ENCODE data around the gene IL5.
"Not testable (repeated sequence)": the region's sequence is repeated elsewhere in the genome, so short reads cannot be mapped to it uniquely, and the experiment has no call there.

The IL5 gene

DNA sequence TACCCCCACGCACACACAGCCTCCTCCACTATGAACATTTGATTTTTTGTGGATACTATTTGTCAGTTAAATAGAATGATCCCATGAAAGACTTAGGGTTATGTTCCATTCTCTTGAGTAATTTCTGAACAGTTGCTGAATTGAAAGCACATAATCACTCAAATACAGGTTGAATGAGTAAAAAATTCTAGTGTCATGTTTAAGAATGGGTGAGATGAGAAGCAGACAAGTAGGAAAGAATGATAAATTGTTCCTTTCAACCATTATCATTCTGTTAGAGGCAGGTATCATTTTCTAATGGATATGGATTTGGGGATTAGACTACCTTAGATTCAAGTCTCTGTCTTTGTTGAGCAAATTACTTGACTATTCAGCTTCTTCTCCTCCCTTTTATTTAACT is 32.8 kb upstream of the IL5 start:
- H3K36me3 ChIP-seq (ENCODE audit: low read depth): peaks cover 88% of the 10 kb centered on the region
- no peaks in the 10 kb centered on the region for H3K27me3 ChIP-seq (ENCODE audit: insufficient read depth, poor library complexity, severe bottlenecking)
- H3K4me1 ChIP-seq (ENCODE audit: insufficient read depth, poor library complexity, severe bottlenecking): no peaks in the 10 kb centered on the region
- DNase-seq (ENCODE audit: low spot score): no peak
- no peaks in the 10 kb centered on the region for H3K9me3 ChIP-seq (ENCODE audit: severe bottlenecking)
- TF ChIP-seq, protein P1, sequence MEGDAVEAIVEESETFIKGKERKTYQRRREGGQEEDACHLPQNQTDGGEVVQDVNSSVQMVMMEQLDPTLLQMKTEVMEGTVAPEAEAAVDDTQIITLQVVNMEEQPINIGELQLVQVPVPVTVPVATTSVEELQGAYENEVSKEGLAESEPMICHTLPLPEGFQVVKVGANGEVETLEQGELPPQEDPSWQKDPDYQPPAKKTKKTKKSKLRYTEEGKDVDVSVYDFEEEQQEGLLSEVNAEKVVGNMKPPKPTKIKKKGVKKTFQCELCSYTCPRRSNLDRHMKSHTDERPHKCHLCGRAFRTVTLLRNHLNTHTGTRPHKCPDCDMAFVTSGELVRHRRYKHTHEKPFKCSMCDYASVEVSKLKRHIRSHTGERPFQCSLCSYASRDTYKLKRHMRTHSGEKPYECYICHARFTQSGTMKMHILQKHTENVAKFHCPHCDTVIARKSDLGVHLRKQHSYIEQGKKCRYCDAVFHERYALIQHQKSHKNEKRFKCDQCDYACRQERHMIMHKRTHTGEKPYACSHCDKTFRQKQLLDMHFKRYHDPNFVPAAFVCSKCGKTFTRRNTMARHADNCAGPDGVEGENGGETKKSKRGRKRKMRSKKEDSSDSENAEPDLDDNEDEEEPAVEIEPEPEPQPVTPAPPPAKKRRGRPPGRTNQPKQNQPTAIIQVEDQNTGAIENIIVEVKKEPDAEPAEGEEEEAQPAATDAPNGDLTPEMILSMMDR (IDR thresholded peaks at IDR 0.05; ENCODE audit: poor library complexity, severe bottlenecking): no peak
- no peak overlapping the region for H3K4me3 ChIP-seq (ENCODE audit: severe bottlenecking)
- ATAC-seq (ENCODE audit: low read depth): no peak
- no peak overlapping the region for H3K27ac ChIP-seq (ENCODE audit: poor library complexity, severe bottlenecking)

DNA sequence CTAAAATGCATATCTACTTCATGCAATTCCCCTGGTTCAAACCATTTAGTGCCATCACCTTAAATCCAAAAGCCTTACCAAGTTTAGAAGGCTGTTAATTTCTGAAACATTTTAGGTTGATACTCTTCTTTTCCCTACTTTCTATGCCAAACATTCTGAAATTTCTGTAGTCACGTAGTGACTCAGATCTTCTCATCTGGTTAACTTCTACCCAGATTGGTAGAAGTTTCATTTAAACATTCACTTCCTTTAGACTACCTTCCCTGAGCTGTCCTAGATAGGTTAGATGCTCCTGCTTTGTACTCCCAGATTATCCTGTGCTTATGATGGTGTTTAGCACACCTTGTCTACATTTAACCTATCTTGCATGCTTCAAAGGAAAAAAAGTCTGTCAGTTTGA is 23.3 kb upstream of the IL5 start:
- Histone ChIP-seq H3K36me3 (ENCODE audit: low read depth) (peaks cover 97% of the 10 kb centered on the region), H3K4me3 (ENCODE audit: severe bottlenecking) (no peak overlapping the region), H3K4me1 (ENCODE audit: insufficient read depth, poor library complexity, severe bottlenecking) (no peaks in the 10 kb centered on the region), H3K27ac (ENCODE audit: poor library complexity, severe bottlenecking) (no peak overlapping the region), H3K9me3 (ENCODE audit: severe bottlenecking) (no peaks in the 10 kb centered on the region), H3K27me3 (ENCODE audit: insufficient read depth, poor library complexity, severe bottlenecking) (no peaks in the 10 kb centered on the region)
- TF ChIP-seq, protein P1 (IDR thresholded peaks at IDR 0.05; ENCODE audit: poor library complexity, severe bottlenecking): no peak
- ATAC-seq (ENCODE audit: low read depth) (no peak), DNase-seq (ENCODE audit: low spot score) (no peak)

DNA sequence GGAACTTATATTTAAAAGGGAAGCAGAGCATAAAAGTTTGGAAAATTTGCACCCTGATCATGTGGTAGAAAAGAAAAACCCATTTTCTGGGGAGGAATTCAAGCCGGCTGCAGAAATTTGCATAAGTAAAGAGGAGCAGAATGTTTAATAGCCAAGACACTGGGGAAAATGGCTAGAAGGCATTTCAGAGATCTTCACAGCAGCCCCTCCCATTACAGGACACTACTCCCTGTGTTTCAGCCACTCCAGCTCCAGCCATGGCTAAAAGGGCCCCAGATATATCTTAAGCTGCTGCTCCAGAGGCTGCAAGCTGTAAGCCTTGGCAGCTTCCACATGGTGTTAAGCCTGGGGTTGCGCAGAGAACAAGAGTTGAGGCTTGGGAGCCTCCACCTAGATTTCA is 21.2 kb upstream of the IL5 start:
- DNase-seq (ENCODE audit: low spot score); ATAC-seq (ENCODE audit: low read depth); H3K4me1 ChIP-seq (ENCODE audit: insufficient read depth, poor library complexity, severe bottlenecking); H3K9me3 ChIP-seq (ENCODE audit: severe bottlenecking); H3K27ac ChIP-seq (ENCODE audit: poor library complexity, severe bottlenecking); H3K27me3 ChIP-seq (ENCODE audit: insufficient read depth, poor library complexity, severe bottlenecking); H3K4me3 ChIP-seq (ENCODE audit: severe bottlenecking): not testable (repeated sequence)
- peaks cover 97% of the 10 kb centered on the region for H3K36me3 ChIP-seq (ENCODE audit: low read depth)

GRCh38 chr5:132561601-132562000 is 18.3 kb upstream of the IL5 start:
- Histone ChIP-seq H3K4me1 (ENCODE audit: insufficient read depth, poor library complexity, severe bottlenecking) (peaks cover 9% of the 10 kb centered on the region), H3K9me3 (ENCODE audit: severe bottlenecking) (no peaks in the 10 kb centered on the region), H3K36me3 (ENCODE audit: low read depth) (peaks cover 75% of the 10 kb centered on the region), H3K4me3 (ENCODE audit: severe bottlenecking) (no peak overlapping the region), H3K27ac (ENCODE audit: poor library complexity, severe bottlenecking) (no peak overlapping the region), H3K27me3 (ENCODE audit: insufficient read depth, poor library complexity, severe bottlenecking) (no peaks in the 10 kb centered on the region)
- TF ChIP-seq, protein P1 (IDR thresholded peaks at IDR 0.05; ENCODE audit: poor library complexity, severe bottlenecking): no peak
- DNase-seq (ENCODE audit: low spot score) (no peak), ATAC-seq (ENCODE audit: low read depth) (no peak)

- no peaks in the 10 kb centered on the region for H3K27me3 ChIP-seq (ENCODE audit: insufficient read depth, poor library complexity, severe bottlenecking)
- H3K4me3 ChIP-seq (ENCODE audit: severe bottlenecking): no peak overlapping the region
- H3K27ac ChIP-seq (ENCODE audit: poor library complexity, severe bottlenecking): no peak overlapping the region
- no peaks in the 10 kb centered on the region for H3K9me3 ChIP-seq (ENCODE audit: severe bottlenecking)
- H3K36me3 ChIP-seq (ENCODE audit: low read depth): peaks cover 57% of the 10 kb centered on the region
- TF ChIP-seq, protein P1 (IDR thresholded peaks at IDR 0.05; ENCODE audit: poor library complexity, severe bottlenecking): no peak
- H3K4me1 ChIP-seq (ENCODE audit: insufficient read depth, poor library complexity, severe bottlenecking): peaks cover 12% of the 10 kb centered on the region
- DNase-seq (ENCODE audit: low spot score): no peak
- no peak for ATAC-seq (ENCODE audit: low read depth)
Measured at GRCh38 chr5:132559383-132560060, 16.2 kb upstream of the IL5 start.
